HEK293T (cell line): ENCODE data around the gene SH2D3A.
"Not testable (repeated sequence)": the region's sequence is repeated elsewhere in the genome, so short reads cannot be mapped to it uniquely, and the experiment has no call there.

Experiments
- CTCF ChIA-PET: fragments of 350-600 bp; formaldehyde crosslinking; extraction: SDS; loops from one replicate; lab custom pipeline; 2021; ENCODE audit warnings: antibody characterized with exemption, inconsistent platforms; lab: Yijun Ruan, JAX
- POLR2A ChIA-PET: fragments of 350-600 bp; formaldehyde crosslinking; extraction: SDS; loops from one replicate; lab custom pipeline; 2020; ENCODE audit warnings: antibody characterized with exemption, inconsistent platforms; lab: Yijun Ruan, JAX
- DNase-seq: peaks from one replicate; pipeline ENCODE4 v3.0.0; 2012; ENCODE audit warnings: mixed read lengths; ENCODE audit errors: extremely low spot score
- ARNT ChIP-seq: fragments of 450-650 bp; IDR thresholded peaks from 2 replicates; pipeline ENCODE4 v1.6.1; 2017; ENCODE audit warnings: mild to moderate bottlenecking
- BHLHE40 ChIP-seq: fragments of 450-650 bp; IDR thresholded peaks from 2 replicates; pipeline ENCODE4 v1.6.1; 2016; ENCODE audit warnings: mild to moderate bottlenecking, moderate library complexity, borderline replicate concordance
- CTBP1 ChIP-seq: fragments of 450-650 bp; IDR thresholded peaks from 2 replicates; pipeline ENCODE4 v1.6.1; 2016; ENCODE audit warnings: borderline replicate concordance
- ELF4 ChIP-seq: fragments of 450-650 bp; IDR thresholded peaks from 2 replicates; pipeline ENCODE4 v1.6.1; 2017; ENCODE audit warnings: antibody characterized with exemption
- FOXA1 ChIP-seq: fragments of 450-650 bp; IDR thresholded peaks from 2 replicates; pipeline ENCODE4 v1.6.1; 2016; ENCODE audit warnings: mild to moderate bottlenecking
- FOXK2 ChIP-seq: fragments of 450-650 bp; IDR thresholded peaks from 2 replicates; pipeline ENCODE4 v1.6.1; 2016; ENCODE audit warnings: mild to moderate bottlenecking
- FOXM1 ChIP-seq: fragments of 450-650 bp; IDR thresholded peaks from 2 replicates; pipeline ENCODE4 v1.6.1; 2017; ENCODE audit warnings: mild to moderate bottlenecking, borderline replicate concordance
- HDGF ChIP-seq: fragments of 450-650 bp; IDR thresholded peaks from 2 replicates; pipeline ENCODE4 v1.6.1; 2017; ENCODE audit warnings: antibody characterized with exemption, borderline replicate concordance
- L3MBTL2 ChIP-seq: fragments of 450-650 bp; conservative IDR thresholded peaks from 2 replicates; pipeline ENCODE4 v1.6.1; 2016; ENCODE audit warnings: mild to moderate bottlenecking
- LEF1 ChIP-seq: fragments of 450-650 bp; IDR thresholded peaks from 2 replicates; pipeline ENCODE4 v1.6.1; 2017; ENCODE audit warnings: mild to moderate bottlenecking, borderline replicate concordance
- NFRKB ChIP-seq: fragments of 450-650 bp; IDR thresholded peaks from 2 replicates; pipeline ENCODE4 v1.6.1; 2016; ENCODE audit warnings: mild to moderate bottlenecking, moderate library complexity
- SP1 ChIP-seq: fragments of 450-650 bp; IDR thresholded peaks from 2 replicates; pipeline ENCODE4 v1.6.1; 2017
- SUZ12 ChIP-seq: fragments of 450-650 bp; IDR thresholded peaks from 2 replicates; pipeline ENCODE4 v1.6.1; 2016; ENCODE audit warnings: mild to moderate bottlenecking
- TARDBP ChIP-seq: fragments of 450-650 bp; IDR thresholded peaks from 2 replicates; pipeline ENCODE4 v1.6.1; 2016
- ZNF384 ChIP-seq: fragments of 450-650 bp; IDR thresholded peaks from 2 replicates; pipeline ENCODE4 v1.6.1; 2016
- TF ChIP-seq, protein P1 (sequence below): fragments of 450-650 bp; IDR thresholded peaks from 2 replicates; pipeline ENCODE4 v1.6.1; 2016

The SH2D3A gene

DNA sequence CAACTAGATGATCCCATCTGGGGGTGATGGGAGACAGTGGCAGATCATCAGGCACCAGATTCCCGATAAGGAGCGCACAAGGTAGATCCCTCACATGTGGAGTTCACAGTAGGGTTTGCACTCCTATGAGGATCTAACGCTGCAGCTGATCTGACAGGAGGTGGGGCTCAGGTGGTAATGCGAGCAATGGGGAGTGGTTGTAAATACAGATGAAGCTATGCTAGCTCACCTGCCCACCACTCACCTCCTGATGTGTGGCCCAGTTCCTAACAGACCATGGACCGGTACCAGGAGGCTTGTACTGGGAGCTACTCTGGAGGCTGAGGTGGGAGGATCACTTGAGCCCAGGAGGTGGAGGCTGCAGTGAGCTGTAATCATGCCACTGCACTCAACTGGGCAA lies 40.1 kb upstream of the SH2D3A start:
- TF ChIP-seq NFRKB (no peak), TARDBP (no peak), SP1 (no peak), HDGF (no peak), ZNF384 (no peak), L3MBTL2 (no peak), LEF1 (no peak), FOXM1 (no peak), ELF4 (no peak), FOXK2 (no peak), SUZ12 (no peak), CTBP1 (no peak), ARNT (no peak)
- POLR2A ChIA-PET, result no interaction called here
- no peak for DNase-seq
- CTCF ChIA-PET, result no interaction called here

DNA sequence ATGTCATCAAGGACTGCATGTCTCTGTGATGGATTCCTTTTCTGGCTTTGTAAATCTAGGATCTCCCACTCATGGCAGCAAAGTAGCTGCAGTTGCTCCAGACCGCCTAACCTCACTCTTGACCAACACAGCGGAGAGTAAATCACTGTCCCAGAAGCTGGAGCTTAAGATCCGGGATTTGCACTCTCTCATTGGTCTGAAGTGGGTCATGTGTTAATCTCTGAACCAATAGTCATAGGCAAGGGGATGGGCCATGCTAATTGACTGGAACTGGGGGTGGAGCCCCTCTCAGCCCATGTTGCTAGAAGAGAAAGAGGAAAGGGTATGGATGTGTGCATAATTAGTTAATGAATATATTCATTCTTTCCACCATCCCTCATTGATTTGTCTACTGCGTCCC lies 39.3 kb upstream of the SH2D3A start:
- ChIA-PET POLR2A (no interaction called here), CTCF (no interaction called here)
- no peak for TF ChIP-seq FOXA1
- TF ChIP-seq BHLHE40, result no peak
- TF ChIP-seq, protein P1, sequence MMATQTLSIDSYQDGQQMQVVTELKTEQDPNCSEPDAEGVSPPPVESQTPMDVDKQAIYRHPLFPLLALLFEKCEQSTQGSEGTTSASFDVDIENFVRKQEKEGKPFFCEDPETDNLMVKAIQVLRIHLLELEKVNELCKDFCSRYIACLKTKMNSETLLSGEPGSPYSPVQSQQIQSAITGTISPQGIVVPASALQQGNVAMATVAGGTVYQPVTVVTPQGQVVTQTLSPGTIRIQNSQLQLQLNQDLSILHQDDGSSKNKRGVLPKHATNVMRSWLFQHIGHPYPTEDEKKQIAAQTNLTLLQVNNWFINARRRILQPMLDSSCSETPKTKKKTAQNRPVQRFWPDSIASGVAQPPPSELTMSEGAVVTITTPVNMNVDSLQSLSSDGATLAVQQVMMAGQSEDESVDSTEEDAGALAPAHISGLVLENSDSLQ, result peak; percentile 79
- peak; percentile 28 for DNase-seq

DNA sequence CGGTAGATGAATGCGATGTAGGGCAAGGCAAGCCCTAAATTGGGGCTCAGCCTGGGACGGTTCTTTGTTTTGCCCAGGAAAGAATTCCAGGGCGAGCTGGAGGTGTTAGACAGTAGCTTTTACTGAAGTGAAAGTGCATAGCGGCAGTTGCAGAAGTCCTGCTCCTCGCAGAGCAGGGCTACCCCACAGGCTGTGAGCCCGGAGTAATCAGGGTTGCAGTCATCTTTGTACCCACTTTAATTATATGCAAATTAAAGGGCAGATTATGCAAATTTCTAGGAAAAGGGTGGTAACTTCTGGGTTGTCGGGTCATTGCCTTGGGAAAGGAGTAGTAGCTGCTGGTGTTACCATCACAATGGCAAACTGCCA lies 35.8 kb upstream of the SH2D3A start:
- TF ChIP-seq FOXM1, result no peak
- no peak for TF ChIP-seq FOXA1
- no peak for TF ChIP-seq LEF1
- TF ChIP-seq TARDBP, result no peak
- TF ChIP-seq BHLHE40, result no peak
- TF ChIP-seq HDGF, result no peak
- TF ChIP-seq, protein P1, result no peak
- TF ChIP-seq ARNT, result no peak
- no peak for TF ChIP-seq ELF4
- no peak for TF ChIP-seq L3MBTL2
- TF ChIP-seq SP1, result no peak
- no peak for TF ChIP-seq SUZ12
- TF ChIP-seq ZNF384, result no peak
- TF ChIP-seq CTBP1, result no peak
- no peak for TF ChIP-seq FOXK2
- POLR2A ChIA-PET, result no interaction called here
- CTCF ChIA-PET, result no interaction called here
- no peak for DNase-seq

DNA sequence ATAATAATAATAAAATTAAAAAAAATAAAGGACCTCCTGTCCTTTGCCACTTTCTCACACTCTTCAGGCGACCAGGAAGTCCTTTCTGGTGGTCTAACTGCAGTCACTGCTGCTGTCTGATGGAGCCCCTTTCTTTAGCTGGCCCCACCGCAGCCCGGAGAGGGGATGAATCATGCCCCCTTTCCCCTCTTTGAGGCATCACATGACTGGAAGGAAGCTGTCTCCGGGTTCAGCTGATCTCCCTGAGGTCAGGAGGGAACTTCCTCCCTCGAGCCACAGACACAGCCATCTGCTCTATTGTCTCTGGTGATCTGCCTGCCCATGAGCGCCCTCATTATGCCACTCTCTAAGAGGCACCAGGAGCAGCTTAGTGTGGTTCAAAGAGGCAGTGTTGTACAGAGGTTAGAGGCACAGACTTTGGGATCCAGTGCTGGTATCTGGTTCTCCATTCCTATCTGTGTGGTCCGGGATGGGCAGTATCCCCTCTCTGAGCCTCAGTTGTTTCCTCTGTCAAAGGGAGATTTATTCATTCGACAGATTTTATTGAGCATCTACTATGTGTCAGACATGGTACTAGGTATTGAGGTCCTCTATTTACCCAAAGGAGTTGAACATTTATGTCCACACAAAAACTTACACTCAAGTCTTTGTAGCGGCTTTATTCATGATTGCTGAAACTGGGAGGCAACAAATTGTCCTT lies 35.3 kb upstream of the SH2D3A start:
- CTCF ChIA-PET, result no interaction called here
- no peak for DNase-seq
- TF ChIP-seq SUZ12 (no peak), CTBP1 (no peak), NFRKB (no peak), FOXA1 (no peak), SP1 (no peak), HDGF (no peak), BHLHE40 (no peak), FOXM1 (no peak)
- POLR2A ChIA-PET, result no interaction called here

DNA sequence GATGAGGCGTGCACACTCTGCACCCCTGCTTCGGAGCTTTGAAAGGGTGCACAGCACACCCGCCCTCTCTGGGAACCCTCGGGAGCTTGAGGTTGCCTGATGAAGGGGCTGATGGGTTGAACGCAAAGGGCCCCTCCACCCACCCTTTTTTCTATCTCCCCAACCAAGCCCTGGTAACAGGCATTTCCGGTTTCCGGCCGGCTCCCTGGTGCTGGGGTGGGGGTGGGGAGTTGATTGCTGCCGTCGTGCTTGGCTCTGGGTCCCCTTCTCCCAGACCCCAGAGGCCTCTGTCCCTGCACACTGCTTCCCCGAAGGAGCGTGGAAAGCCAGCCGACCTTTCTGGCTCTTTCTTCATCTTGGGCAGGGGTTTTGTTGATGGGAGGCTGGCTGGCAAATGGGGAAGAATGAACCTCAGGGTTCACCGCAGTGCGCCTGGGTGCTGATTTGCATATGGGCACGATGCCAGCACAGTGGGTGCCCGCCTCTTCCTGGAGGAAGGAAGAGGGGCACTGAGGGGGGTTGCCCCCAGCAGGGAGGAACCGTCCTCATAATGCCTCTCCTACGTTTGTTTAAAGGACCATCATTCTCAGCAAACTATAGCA lies 34.4 kb upstream of the SH2D3A start:
- CTCF ChIA-PET, result no interaction called here
- TF ChIP-seq, protein P1, result no peak
- TF ChIP-seq ZNF384, result no peak
- no peak for TF ChIP-seq HDGF
- TF ChIP-seq ELF4, result no peak
- TF ChIP-seq SUZ12, result no peak
- DNase-seq, result no peak
- POLR2A ChIA-PET, result no interaction called here

DNA sequence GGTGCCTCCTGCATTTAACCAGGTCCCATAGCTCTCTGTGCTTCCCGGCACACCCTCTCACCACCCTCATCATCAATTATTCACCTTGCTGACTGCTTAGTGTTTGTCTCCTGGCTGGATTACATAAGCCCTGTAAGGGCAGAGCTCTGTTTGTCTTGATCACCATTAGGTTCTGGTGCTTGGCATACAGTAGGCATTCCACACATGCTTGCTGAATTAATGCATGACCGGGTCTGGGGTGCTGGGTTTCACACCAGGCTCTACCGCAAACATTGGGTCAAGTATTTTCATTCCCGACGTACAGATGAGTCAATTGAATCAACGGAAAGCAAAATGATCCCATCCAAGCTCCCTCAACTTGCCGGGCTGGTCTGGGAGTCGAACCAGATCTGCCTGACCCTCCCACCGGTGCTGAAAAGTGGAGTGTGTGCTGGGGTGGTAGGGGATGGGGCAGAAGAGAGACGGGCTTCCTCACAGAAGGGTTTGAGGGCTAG lies 33.8 kb upstream of the SH2D3A start:
- TF ChIP-seq ARNT, result no peak
- TF ChIP-seq, protein P1, result no peak
- TF ChIP-seq TARDBP, result no peak
- no peak for TF ChIP-seq ELF4
- ChIA-PET POLR2A (no interaction called here), CTCF (no interaction called here)
- no peak for DNase-seq

DNA sequence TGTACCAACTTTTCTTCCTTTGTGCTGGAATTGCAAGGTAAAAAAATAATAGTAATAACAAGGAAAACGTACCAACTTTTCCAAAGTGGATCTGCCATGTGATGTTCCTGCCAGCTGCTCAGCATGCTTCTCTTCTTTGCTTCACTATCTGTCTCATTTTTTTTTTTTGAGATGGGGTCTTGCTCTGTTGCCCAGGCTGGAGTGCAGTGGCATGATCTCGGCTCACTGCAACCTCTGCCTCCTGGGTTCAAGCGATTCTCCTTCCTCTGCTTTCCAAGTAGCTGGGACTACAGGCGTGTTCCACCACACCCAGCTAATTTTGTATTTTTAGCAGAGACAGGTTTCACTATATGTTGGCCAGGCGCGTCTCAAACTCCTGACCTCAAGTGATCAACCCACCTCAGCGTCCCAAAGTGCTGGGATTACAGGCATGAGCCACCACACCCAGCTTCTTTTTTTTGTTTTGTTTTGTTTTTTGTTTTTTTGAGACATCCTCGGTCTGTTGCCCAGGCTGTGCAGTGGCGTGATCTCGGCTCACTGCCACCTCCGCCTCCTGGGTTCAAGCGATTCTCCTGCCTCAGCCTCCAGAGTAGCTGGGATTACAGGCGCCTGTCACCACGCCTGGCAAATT lies 33.0 kb upstream of the SH2D3A start:
- DNase-seq, POLR2A ChIA-PET, CTCF ChIA-PET: not testable (repeated sequence)
